ENCODE data around the gene CAPRIN2.

Gene CAPRIN2

DNA sequence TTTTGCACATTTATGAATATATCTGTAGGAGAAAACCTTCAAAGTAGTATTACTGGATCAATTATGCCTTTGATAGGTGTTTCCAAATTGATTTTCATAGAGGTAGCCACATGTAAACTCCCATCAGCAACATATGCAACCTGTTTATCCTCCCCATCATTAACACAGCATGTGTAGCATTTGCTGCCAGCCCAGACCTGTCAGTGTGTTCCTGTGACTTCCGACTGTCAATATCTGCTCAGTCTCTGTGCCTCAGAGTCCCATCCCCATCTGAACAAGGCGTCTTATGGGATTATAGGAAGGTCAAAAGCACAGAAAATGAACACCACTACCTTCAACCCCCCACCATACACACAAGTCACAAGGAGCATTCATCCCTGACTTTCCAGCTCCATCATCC is 9.5 kb upstream of the CAPRIN2 start:
- no peak for DNase-seq (ENCODE audit: low read depth in 2 of 2)

DNA sequence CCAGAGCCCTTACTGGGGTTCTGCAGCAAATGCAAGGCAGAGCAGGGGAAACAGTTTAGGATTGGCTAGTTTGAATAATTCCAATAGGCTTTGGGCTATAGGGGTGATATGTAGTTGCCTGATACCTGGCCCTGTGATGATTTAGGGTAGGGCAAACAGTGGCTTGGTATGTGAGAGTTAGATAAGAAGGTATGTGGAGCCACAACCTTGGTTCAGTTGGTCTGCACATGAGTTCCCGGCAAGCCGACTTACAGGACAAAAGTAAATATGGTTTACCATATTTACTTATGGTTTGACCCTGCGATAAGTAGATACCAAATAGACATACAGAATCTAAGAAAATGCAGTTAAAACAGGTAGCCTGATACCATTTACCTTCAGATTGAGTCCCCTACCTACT is 8.3 kb upstream of the CAPRIN2 start:
- DNase-seq (ENCODE audit: low read depth in 2 of 2), result no peak

DNA sequence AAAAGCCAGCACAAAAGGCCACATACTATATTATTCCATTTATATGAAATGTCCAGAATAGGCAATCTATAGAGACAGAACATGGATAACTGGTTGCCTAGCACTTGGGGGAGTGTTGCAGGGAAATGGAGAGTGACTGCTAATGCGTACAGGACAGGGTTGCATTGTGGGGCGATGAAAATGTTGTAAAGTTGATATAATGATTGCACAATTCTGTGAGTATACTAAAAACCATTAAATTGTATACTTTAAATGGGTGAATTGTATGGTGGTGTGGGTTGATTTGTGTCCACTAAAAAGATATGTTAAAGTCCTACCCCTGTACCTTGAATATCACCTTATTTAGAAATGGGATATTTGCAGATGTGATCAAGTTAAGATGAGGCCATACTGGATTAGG is 7.0 kb upstream of the CAPRIN2 start:
- no peak for DNase-seq (ENCODE audit: low read depth in 2 of 2)

DNA sequence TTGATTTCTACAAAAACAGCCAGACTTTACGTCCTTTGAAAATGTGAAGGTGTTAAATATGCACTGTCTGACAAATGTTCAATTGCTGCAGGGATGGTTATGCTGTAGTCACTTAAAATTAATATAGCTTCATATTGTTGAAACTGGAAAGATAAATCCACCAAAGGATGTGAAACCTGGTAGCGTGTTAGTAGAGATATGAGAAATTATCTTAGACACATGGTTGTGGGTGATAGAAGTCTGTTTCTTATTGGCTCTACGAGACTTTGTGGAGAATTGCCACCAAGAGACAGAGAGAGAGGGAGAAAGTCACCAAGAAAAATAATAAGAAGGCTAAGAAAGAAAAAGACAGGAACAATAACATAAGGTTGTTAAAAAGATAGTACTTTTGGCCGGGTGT is 2.6 kb upstream of the CAPRIN2 start:
- no peak for DNase-seq (ENCODE audit: low read depth in 2 of 2)

DNA sequence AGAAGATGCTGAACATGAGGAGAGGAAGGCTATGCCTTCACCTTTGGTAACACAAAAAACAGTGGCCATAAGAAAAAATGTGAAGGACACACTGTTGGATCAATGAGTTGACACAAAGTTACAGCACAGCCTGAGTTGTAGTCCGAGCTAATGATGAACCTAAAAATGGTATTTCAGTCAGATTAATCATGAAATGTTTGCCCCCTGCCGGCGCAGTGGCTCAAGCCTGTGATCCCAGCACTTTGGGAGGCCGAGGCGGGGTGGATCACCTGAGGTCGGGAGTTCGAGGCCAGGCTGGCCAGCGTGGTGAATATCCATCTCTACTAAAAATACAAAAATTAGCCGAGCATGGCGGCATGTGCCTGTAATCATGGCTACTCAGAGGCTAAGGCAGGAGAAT is 1.3 kb upstream of the CAPRIN2 start:
- no peak for DNase-seq (ENCODE audit: low read depth in 2 of 2)

DNA sequence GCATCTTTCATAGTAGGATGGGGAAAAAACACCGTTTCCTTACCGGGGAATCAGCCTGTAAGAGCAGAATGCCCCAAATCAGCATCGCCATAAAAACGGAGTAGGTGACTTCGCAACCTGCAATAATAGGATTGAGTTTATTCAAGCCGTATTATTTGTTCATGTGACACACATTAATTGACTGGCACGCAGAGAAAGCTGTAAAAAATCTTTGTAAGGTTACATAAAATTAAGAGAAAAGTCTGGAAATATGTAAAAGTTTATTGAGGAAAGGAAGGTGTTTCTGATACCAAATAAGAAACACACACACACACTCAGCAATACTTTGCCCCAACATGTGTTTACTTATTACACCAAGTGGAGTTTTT is 628 bp upstream of the CAPRIN2 start:
- no peak for DNase-seq (ENCODE audit: low read depth in 2 of 2)

DNA sequence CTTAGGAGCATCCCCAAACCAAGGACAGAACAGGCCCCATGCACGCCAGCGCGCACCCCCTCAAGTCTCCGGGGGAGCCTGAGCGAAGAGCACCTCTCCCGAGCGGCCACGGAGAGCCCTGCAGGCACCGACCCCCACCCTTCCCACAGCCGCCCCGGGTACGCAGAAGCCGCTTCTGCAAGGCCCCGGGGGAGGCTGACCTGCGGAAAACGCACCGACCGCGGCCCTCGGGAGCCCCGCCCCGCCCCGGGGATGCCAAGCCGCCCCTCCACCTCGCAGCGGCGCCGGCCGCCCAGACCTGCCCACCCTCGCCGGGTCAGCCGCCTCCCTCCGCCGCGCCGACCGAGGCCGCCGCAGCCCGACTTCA is 385 bp downstream of the CAPRIN2 start:
- no peak for DNase-seq (ENCODE audit: low read depth in 2 of 2)

DNA sequence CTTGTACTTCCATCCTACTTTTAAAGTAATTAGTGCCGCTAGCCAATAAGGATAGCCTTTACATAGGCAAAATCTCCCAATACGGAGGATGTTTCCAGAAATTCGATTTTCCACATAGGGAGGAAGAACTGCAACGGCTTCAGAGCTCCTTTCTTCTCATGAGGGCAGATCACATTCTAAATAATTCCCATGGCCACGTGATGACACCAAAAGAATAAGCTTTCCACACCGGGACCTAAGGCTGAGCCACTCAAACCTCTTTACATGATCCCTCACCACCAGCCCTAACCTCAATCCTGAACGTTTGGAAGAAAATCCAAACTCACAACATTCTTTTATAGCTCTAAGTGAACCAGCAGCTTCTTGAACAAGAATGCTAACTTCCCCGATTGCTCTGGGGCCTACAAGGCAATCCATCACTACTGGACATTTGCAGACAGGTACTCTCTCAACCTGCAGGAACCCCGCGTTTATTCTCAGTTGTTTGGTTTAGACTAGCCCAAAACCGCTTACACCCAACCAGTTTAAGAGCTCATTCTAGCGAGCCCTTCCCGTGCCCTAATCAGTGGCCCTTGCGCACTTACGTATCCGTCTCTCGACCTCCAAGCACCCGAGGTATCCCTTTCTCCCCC is 884 bp downstream of the CAPRIN2 start:
- DNase-seq (ENCODE audit: low read depth in 2 of 2), result peak in 1 of 2 experiments; percentile 1

DNA sequence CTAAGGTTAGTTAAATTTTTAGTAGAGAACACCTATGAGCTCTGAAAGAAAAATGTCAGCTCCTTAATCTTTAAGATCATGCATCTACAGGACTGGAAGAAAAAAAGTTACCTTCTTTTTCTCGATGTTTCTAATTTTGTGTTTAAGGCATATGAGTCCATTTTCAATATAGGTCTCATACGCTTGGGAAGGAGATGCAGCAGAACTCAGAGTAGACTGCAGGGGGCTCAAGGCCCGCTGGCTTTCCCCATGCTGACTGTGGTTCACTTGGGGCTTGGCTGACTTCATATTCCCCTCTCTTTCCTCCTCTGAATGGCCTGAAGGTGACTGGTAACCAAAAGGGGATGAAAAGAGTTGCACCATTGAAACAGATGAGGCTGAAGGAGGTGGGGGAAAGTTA is 1.5 kb downstream of the CAPRIN2 start:
- DNase-seq (ENCODE audit: low read depth in 2 of 2), result peak; percentile 13 to 17

DNA sequence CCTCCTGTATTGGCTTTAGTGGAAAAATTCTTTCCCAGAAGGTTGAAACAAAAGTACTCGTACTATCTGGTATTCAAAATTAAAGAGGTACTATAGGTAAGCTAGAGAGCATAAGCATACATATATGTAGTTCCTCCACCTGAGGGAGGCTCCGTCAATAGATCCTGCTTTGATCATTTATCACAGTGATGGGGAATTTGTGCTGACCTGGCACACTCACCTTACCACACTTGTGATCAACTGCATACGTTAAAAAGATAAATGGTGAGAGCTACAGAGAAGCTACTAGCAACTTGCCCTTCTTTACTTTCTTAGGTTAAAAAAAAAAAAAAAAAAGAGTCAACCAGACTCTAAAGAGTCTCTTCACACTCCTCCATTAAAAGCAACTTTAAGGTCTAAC is 2.5 kb downstream of the CAPRIN2 start:
- DNase-seq (ENCODE audit: low read depth in 2 of 2), result no peak

DNA sequence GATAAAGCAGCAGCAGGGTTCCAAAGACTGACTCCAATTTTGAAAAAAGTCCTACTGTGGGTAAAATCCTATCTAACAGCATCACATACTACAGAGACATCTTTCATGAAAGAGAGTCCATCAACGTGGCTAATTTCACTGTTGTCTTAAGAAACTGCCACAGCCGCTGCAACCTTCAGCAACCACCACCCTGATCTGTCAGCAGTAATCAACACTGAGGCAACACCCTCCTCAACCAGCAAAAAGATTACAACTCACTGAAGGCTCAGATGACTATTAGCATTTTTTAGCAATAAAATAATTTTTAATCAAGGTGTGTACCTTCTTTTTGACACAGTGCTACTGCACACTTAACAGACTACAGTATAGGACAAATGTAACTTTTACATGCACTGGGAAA is 6.6 kb downstream of the CAPRIN2 start:
- no peak for DNase-seq (ENCODE audit: low read depth in 2 of 2)

DNA sequence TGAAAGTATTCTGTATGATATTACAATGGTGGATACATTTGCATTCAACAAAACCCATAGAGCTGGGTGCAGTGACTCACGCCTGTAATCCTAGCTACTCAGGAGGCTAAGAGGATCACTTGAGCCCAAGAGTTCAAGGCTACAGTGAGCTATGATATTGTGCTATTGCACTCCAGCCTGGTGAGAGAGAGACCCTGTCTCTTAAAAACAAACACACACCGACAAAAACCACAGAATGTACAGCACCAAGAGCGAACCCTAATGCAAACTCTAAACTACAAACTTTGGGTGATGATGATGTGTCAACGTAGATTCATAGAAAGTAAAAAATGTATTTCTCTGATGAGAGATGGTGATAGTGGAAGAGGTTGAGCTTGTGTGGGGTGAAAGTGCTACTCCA is 8.6 kb downstream of the CAPRIN2 start:
- DNase-seq (ENCODE audit: low read depth in 2 of 2), result no peak

DNA sequence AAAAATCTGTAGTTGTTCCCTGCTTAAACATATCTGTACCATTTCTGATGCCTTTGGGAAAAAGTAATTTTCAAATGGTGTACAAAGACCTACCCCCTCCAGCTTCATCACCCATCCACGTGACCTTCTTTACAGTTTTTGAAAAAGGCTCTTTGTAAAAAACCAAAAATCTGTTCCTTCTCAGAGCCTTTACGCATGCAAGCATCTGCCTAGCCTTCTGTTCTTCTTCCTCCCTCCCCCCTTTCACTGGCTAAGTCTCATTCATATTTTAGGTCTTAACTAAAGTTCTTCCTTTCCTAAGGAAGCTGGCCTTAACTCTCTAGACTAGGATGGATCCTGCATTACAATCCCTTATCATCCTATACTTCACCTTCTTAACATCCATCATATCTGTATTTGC is 10.4 kb downstream of the CAPRIN2 start:
- no peak for DNase-seq (ENCODE audit: low read depth in 2 of 2)

DNA sequence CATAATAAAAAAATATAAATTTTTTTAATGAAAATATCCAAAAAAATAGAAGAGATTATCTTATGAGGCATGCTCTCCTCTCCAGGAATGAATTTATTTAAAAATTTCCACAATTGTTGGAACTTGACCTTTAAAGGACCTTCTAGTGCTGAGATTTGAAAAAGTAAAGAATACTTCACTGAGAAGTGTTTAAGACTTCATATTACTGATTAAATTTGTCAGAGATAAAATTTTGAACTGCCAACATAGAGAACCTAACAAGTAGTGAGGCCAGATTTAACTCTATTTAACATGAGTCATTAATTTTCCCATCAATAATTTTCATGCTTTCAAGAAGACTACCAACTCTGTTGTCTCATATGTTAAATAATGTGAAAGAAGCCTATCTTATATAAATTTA is 14.5 kb downstream of the CAPRIN2 start:
- no peak for DNase-seq (ENCODE audit: low read depth in 2 of 2)

DNA sequence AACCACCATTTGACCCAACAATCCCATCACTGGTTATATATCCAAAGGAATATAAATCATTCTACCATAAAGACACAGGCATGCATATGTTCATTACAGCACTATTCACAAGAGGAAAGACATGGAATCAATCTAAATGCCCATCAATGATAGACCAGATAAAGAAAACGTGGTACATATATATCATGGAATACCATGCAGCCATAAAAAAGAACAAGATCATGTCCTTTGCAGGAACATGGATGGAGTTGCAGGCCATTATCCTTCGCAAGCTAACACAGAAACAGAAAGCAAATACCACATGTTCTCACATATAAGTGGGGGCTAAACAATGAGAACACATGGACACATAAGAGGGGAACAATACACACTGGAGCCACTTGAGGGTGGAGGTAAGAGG is 15.7 kb downstream of the CAPRIN2 start:
- DNase-seq (ENCODE audit: low read depth in 2 of 2), result no peak

DNA sequence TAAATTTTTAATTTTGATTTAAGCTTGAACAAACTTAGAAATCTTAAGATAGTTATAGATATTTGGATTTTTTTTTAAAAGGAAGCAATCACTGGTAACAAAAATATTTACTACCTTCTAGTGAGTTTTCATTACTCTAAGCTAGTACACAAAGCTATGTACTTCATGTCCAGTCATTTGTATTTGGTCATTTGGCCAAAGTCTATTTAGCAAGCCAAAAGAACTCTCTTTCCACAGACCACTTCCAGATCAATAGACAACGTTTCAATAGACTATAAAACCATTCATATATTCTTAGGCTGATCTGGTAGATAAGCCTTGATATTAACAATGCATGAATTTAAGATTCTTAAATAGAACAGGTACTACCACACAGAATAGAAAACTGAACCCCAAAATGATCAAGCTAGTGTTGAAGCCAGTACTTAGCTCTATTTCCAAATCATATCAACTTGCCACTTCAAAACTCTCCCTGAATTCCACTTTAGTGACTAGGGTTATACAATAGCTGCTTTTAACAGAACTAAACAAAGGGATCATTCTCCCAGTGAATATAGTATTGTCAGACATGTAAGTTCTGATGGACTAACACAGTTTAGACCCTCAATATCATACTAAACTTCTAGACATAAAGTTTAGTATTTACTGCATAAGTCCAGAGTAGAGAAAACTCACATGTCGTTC is 21.7 kb downstream of the CAPRIN2 start:
- DNase-seq (ENCODE audit: low read depth in 2 of 2), result no peak

DNA sequence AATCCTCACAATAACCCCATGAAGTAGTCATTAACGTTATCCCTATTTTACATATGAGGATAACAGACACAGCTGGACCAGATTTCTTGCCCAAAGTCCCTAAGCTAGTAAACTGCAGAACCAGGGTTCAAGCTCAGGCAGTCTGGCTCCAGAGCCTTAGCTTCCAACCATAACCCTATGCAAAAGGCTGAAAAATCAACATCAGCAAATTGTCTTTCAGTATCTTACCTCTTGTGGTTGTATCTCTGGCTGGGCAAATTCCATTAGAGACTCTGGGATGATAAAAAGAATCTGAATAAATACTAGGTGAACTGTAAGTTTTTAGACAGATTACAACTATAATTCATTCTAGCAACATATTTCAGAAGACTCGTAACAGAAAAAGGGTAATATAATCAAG is 24.7 kb downstream of the CAPRIN2 start:
- DNase-seq (ENCODE audit: low read depth in 2 of 2), result no peak

DNA sequence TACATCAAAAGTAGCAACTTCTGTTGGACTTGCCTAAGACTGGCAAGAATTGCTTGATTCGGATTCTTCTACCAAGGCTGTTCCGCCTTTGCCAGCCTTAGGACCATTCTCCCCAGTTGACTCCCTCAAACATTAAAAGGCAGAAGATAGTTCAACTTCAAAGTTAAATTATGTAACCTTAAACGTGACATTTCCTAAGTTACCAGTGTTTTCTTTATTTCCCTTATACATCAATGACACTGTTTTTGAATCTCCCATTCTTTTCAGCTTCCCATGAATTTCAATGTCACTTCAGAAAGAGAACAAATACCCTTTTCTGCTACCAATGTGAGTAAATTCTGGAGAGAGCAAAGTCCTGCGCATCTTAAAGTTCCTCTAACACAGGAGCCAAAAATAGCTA is 25.2 kb downstream of the CAPRIN2 start:
- DNase-seq (ENCODE audit: low read depth in 2 of 2), result no peak

DNA sequence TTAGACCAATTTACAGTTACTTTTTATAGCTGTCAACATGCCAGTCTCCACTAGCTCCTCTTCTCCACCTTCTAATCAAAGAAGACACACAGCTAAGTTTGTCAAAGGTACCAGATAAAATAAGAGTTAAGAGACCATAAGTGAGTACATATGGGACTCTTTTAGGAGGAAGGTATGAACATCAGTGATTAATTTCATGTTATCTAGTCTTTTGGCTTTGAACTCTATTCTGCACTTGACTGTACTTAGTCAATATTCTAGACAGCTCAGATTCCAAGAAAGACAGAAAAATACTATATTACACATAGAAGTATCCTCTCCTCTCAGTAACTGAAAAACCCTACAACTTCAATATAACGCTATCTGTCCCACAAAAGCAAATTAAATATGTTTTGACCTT is 28.1 kb downstream of the CAPRIN2 start:
- DNase-seq (ENCODE audit: low read depth in 2 of 2), result no peak

DNA sequence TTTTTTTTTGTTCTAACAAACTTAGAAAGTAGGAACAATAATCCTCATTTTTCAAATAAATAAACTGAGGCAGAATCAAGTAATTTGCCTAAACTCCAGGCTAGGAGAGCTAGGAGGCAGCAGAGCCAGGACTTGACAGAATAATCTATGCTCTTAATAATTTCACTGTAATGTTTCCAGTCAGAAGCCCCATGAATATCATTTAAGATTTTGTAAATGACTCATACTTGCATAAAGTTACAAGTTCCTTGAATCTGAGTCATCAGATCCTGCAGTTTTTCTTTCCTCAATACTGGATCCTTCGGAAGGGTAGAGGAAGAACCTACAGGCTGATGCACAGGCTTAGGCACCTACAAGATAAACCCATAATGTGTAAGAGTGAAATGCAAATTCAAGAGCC is 29.0 kb downstream of the CAPRIN2 start:
- peak; percentile 76 to 78 for DNase-seq (ENCODE audit: low read depth in 2 of 2)

DNA sequence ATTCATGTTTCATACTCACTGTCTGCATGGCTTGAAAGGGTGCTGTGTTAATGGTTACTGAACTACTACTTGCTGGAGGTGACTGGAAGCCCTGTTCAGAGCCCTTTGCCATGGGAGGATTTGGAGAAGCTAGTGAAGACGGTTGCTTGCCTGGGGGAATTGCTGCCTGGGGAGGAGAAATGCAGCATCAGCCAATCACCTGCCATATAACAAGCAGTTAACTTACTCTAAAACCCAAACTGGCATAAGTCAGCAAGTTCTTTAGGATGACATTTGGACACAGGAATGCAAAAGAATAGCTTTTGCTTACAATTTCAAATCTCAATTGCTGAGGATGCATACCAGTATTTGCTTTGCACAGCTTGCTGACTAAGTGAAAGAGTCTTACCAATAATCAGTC is 35.7 kb downstream of the CAPRIN2 start:
- DNase-seq (ENCODE audit: low read depth in 2 of 2), result peak; percentile 67 to 69

DNA sequence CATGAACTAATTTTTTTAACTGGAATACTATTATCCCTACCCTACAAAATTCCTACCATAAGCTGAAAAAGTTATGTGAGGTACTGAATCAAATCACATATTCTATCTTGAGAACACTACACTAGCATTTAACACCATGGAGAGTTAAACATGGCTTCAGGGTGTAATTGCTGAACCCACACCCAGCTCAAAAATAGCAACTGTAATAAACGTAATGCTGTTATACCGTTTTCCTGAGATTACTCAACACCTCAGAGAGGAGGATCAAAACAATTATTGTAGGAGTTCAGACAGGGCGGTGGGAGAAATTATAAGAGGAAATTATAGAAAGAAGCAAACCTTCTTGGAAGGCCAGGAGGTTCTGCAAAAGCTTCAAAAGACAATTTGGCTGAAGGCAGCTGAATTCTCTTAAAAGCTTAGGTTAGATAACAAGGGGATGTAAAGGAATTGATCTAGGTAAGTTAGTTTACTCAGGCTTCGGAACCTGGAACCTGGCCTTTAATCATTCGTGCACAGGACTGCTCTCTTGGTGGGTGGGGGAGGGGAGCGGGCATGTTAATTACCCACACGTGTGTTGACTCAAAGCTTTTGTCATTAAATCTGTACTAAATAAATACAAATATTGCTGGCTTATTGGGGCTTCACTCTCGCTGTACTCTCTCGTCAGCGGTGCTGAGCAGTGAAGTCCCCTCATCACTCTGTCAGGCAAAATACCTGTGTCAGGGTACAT is 47.0 kb downstream of the CAPRIN2 start:
- no peak for DNase-seq (ENCODE audit: low read depth in 2 of 2)

DNA sequence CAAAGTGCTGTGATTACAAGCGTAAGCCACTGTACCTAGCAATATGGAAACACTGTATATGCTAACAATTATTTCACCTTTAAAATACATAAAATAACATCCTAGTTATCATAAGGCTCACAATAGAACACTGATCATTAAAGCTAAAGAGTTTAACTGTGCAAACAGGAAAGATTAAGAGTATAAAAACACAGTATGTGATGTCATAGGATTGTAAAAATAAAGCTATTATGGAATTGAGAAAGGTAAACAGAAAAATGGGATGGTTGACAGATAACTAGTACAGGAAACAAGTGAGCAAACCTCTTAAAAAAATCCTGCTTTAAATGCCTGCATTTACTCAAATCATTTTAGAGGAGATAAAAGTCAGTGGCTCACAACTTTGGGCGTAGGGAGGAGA is 48.3 kb downstream of the CAPRIN2 start:
- no peak for DNase-seq (ENCODE audit: low read depth in 2 of 2)

Data from fibroblast of skin of left quadriceps (primary cell).